Testis (tissue), 3 donors: ENCODE results near the gene CLIC4. TPM values are rescaled to one million over a fixed set of nuclear protein-coding genes. Genes with fewer than 3 reads are reported as not detected.
"Not testable (repeated sequence)": the region's sequence is repeated elsewhere in the genome, so short reads cannot be mapped to it uniquely, and the experiment has no call there.

Experiments
- DNase-seq: peaks from one replicate; pipeline ENCODE4 v3.0.0-alpha.2; 2019
- H3K27ac ChIP-seq, 2 donors: fragments of 200-600 bp; sonication (generic); one replicate each; pipeline ENCODE4 v1.5.1; 2019
- H3K27me3 ChIP-seq: fragments of 200-600 bp; sonication (generic); one replicate; pipeline ENCODE4 v1.5.1; 2019
- H3K36me3 ChIP-seq: fragments of 200-600 bp; sonication (generic); one replicate; pipeline ENCODE4 v1.5.1; 2017; ENCODE audit warnings: low read depth; ENCODE audit errors: missing control alignments
- H3K4me1 ChIP-seq: fragments of 200-600 bp; sonication (generic); one replicate; pipeline ENCODE4 v1.5.1; 2019
- H3K4me3 ChIP-seq, 2 donors: fragments of 200-600 bp; sonication (generic); one replicate each; pipeline ENCODE4 v1.5.1; 2017 to 2019
- H3K9me3 ChIP-seq: fragments of 200-600 bp; sonication (generic); one replicate; pipeline ENCODE4 v1.5.1; 2017
- POLR2A ChIP-seq: fragments of 450-650 bp; IDR thresholded peaks from one replicate; pipeline ENCODE4 v1.6.1; 2017; ENCODE audit warnings: antibody characterized with exemption, mild to moderate bottlenecking, moderate library complexity
- WGBS, 2 donors: methylation state at CpG; one replicate each; pipeline ENCODE4 v1.1.5; 2018; 5-methylcytosine and 5-hydroxymethylcytosine counted together
- intact Hi-C: fragments of 100-400 bp; cut with DNase I; formaldehyde crosslinking; loops from one replicate; pipeline ENCODE4 v1.15.1; 2023; ENCODE audit warnings: low total_unique reads
- polyA plus RNA-seq: library from polyadenylated mRNA; stranded (reverse); fragments of 350-450 nt; fragmentation: Illumina TruSeq; extraction: RNeasy Lipid Tissue Mini Kit (QIAGEN cat#74804); gene quantifications from one replicate; pipeline ENCODE4 v1.2.3, GENCODE V29; 2014; ENCODE audit warnings: low read depth, low replicate concordance; ENCODE audit not compliant: insufficient read depth
- total RNA-seq, 2 donors: library from RNA; depleted of rRNA; stranded (reverse); fragments of >200 nt; gene quantifications; one replicate each; pipeline ENCODE4 v1.2.3, GENCODE V29; 2016
- TF ChIP-seq, protein P1 (sequence below), 3 experiments: fragments of 450-650 bp in 2 of 3; fragments of 200-600 bp in 1 of 3; sonication (generic) in 1 of 3; IDR thresholded peaks; one replicate each; pipeline ENCODE4 v1.5.1; 2016 to 2019; ENCODE audit warnings: antibody characterized with exemption in 3 of 3, mild to moderate bottlenecking in 2 of 3, moderate library complexity in 1 of 3

Gene CLIC4
- total and polyA plus RNA-seq, 3 donors from 2014 or later = 47.2 to 72.4 (median 48.8) TPM

DNA sequence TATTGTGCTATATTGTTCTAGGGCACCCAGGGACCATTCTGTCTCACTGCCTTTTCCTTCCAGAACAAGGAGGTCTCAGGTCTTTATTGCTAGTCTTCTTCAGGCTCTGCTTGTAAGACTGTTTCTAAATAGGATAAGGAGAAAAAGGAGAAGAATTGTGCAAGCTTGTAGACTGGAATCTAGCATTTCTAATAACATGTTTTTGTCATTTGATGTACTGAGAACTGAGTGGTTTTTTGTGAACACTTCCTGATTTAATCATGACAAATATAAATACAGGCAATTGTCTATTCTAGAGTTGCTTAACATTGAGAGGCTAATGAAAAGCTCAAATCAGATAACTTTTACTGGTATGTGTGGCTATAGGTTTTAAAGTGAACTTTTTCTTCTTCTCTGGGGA is 77.6 kb downstream of the CLIC4 start:
- DNase-seq = no peak
- intact Hi-C loops = no loop called here
- H3K27ac ChIP-seq = no peak overlapping the region

DNA sequence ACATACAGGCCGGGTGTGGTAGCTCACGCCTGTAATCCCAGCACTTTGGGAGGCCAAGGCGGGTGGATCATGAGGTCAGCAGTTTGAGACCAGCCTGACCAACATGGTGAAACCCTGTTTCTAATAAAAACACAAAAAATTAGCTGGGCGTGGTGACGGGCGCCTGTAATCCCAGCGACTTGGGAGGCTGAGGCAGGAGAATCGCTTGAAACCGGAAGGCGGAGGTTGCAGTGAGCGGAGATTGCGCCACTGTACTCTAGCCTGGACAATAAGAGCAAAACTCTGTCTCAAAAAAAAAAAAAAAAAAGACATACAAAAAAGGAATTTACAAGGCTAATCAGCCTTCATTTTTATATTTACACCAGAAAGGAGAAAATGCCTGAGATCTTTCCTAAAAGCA is 78.2 kb downstream of the CLIC4 start:
- intact Hi-C loops, H3K27me3 ChIP-seq: not testable (repeated sequence)
- WGBS, 2 donors = 96% methylated on average over 12 of the region's 12 CpGs

More for the DNA sequence above, 77.6 kb downstream of the CLIC4 start:
- TF ChIP-seq, protein P1, sequence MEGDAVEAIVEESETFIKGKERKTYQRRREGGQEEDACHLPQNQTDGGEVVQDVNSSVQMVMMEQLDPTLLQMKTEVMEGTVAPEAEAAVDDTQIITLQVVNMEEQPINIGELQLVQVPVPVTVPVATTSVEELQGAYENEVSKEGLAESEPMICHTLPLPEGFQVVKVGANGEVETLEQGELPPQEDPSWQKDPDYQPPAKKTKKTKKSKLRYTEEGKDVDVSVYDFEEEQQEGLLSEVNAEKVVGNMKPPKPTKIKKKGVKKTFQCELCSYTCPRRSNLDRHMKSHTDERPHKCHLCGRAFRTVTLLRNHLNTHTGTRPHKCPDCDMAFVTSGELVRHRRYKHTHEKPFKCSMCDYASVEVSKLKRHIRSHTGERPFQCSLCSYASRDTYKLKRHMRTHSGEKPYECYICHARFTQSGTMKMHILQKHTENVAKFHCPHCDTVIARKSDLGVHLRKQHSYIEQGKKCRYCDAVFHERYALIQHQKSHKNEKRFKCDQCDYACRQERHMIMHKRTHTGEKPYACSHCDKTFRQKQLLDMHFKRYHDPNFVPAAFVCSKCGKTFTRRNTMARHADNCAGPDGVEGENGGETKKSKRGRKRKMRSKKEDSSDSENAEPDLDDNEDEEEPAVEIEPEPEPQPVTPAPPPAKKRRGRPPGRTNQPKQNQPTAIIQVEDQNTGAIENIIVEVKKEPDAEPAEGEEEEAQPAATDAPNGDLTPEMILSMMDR (IDR thresholded peaks at IDR 0.05) = no peak
- TF ChIP-seq POLR2A = no peak
- Histone ChIP-seq H3K36me3 (no peaks in the 10 kb centered on the region), H3K4me3 (no peak overlapping the region), H3K27me3 (no peaks in the 10 kb centered on the region), H3K9me3 (no peaks in the 10 kb centered on the region), H3K4me1 (peaks cover 6% of the 10 kb centered on the region)

DNA sequence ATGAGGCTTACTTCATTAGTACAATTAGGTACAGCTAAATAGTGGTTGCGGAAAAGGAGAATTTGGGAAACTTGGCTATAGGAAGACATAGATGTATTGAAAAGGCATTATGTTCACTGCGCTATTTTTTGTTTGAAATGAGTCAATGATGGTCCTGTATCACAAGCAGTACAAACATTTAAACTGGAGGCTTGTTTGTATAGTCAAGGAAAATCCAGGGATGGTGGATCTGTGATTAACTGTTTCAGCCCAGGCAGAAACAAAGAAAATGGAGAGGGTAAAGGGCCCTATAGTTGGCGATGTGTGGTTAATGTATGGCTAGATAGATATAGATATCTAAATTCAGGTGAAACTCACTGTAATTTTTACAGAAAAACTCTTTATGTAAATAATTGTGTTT is 79.9 kb downstream of the CLIC4 start:
- intact Hi-C loops = no loop called here
- WGBS, 2 donors = 97 to 98% methylated on average over 3 of the region's 3 CpGs

More for the DNA sequence above, 78.2 kb downstream of the CLIC4 start:
- DNase-seq, H3K9me3 ChIP-seq, H3K4me3 ChIP-seq, H3K36me3 ChIP-seq, H3K27ac ChIP-seq: not testable (repeated sequence)
- H3K4me1 ChIP-seq = peaks cover 10% of the 10 kb centered on the region

DNA sequence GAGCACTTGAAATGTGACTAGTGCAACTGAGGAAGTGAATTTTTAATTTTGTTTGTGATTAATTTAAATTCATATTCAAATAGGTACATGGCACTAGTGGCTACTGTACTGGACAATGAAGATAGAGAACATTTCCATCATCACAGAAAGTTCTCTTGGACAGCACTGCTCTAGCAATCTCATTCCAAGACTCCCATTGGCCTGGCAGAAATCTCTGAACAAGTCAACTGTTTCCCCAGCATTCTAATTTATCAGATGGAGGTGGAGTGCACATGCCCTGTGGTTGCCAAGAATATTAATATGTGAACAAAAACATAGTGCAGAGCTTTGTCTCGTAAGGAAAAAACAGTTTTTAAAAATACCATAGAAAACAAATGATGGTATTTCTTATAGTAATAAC is 81.3 kb downstream of the CLIC4 start:
- TF ChIP-seq, protein P1 (IDR thresholded peaks at IDR 0.05) = no peak
- TF ChIP-seq POLR2A = no peak
- peaks cover 18% of the 10 kb centered on the region for H3K4me1 ChIP-seq
- 62 to 67% methylated on average over 1 of the region's 1 CpG for whole genome bisulfite sequencing, 2 donors
- no peak overlapping the region for H3K27ac ChIP-seq
- H3K36me3 ChIP-seq = no peaks in the 10 kb centered on the region
- no peaks in the 10 kb centered on the region for H3K27me3 ChIP-seq
- no peak overlapping the region for H3K4me3 ChIP-seq
- intact Hi-C loops = no loop called here
- no peak for DNase-seq
- no peaks in the 10 kb centered on the region for H3K9me3 ChIP-seq

More for the DNA sequence above, 79.9 kb downstream of the CLIC4 start:
- peaks cover 18% of the 10 kb centered on the region for H3K4me1 ChIP-seq
- no peak for TF ChIP-seq POLR2A
- TF ChIP-seq, protein P1 (IDR thresholded peaks at IDR 0.05) = no peak
- no peak overlapping the region for H3K4me3 ChIP-seq
- no peaks in the 10 kb centered on the region for H3K27me3 ChIP-seq
- H3K9me3 ChIP-seq = no peaks in the 10 kb centered on the region
- DNase-seq = no peak
- H3K27ac ChIP-seq = no peak overlapping the region
- no peaks in the 10 kb centered on the region for H3K36me3 ChIP-seq

DNA sequence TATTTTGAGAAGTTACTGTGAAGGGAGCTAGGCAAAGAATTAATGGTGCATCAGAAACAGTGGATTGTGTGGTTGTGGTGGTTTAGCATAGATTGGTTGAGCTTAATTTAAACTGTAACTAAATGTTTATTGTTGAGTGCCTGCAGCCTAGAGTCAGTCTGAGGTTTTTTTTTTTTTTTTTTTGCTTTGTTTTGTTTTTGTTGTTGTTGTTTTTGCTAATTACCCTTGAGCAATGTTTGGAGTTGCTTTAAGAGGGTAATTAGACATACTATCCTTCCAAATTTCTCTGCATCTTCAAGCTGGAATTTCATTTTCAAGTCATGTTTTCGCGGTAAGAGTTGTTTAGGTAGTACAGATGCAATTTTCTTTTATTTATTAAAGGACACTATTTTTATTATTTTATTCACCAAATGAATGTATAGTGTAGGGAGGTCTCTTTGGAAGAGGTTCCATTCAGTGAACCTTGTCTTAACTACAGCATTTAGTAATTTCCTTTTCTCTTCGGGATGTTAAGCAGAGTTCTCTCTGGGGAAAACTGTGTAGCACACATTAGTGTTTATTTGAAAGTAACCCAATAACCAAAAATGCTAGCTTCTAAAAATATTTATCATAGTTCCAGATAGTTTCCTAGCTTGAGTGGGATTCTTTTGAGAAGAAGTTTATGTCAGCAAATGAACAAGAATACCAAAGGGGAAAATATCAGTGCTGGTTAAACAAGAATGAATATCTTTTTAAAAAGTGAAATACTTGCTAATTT is 82.3 kb downstream of the CLIC4 start:
- H3K4me3 ChIP-seq = no peak overlapping the region
- no peaks in the 10 kb centered on the region for H3K9me3 ChIP-seq
- 57 to 77% methylated on average over 3 of the region's 3 CpGs for WGBS, 2 donors
- no peak for TF ChIP-seq POLR2A
- H3K27ac ChIP-seq = peak overlapping the region in 1 of 2 donors; percentile 54
- H3K27me3 ChIP-seq = no peaks in the 10 kb centered on the region
- H3K36me3 ChIP-seq = no peaks in the 10 kb centered on the region
- no peak for DNase-seq
- intact Hi-C loops = loop anchor here (2.0 kb wide), 1 partner anchor 139 kb away; no protein-coding TSS in a partner anchor
- H3K4me1 ChIP-seq = peaks cover 18% of the 10 kb centered on the region
